SW480 (cell line): ENCODE results near the gene APLN.

Experiments used
- DNase-seq: peaks from one replicate; pipeline ENCODE4 v3.0.0-alpha.2; 2016; ENCODE audit warnings: low spot score

Gene APLN

GRCh38 chrX:129596077-129596476, 58.7 kb downstream of the APLN start:
- no peak for DNase-seq
